Measurements from ENCODE around the gene TNFRSF25.
A peak's percentile ranks its signal among the peaks of the same experiment; 100 is the strongest.

Gene TNFRSF25

GRCh38 chr1:6466023-6466422 is at the start of gene TNFRSF25:
Gene TNFRSF25, minus strand, starts transcription at chr1:6466173. Its CDS starts 66 bp downstream, at chr1:6466107.
- DNase-seq: peak; percentile 45

- DNase-seq: no peak
Measured at GRCh38 chr1:6515771-6516170, 49.8 kb upstream of the TNFRSF25 start.

- DNase-seq: no peak
Measured at GRCh38 chr1:6513320-6513801, 47.4 kb upstream of the TNFRSF25 start.

GRCh38 chr1:6512908-6513280 is 46.9 kb upstream of the TNFRSF25 start:
- DNase-seq: no peak

- no peak for DNase-seq
Measured at GRCh38 chr1:6512245-6512907, 46.4 kb upstream of the TNFRSF25 start.

- no peak for DNase-seq
Measured at GRCh38 chr1:6511561-6512244, 45.7 kb upstream of the TNFRSF25 start.

GRCh38 chr1:6511056-6511455 is 45.1 kb upstream of the TNFRSF25 start:
- DNase-seq: no peak

GRCh38 chr1:6510493-6510892 is 44.5 kb upstream of the TNFRSF25 start:
- no peak for DNase-seq

- no peak for DNase-seq
Measured at GRCh38 chr1:6509919-6510291, 43.9 kb upstream of the TNFRSF25 start.

GRCh38 chr1:6509220-6509918 is 43.4 kb upstream of the TNFRSF25 start:
- no peak for DNase-seq

- DNase-seq: no peak
Measured at GRCh38 chr1:6508816-6509189, 42.8 kb upstream of the TNFRSF25 start.

- DNase-seq: no peak
Measured at GRCh38 chr1:6508154-6508815, 42.3 kb upstream of the TNFRSF25 start.

- DNase-seq: no peak
Measured at GRCh38 chr1:6507461-6507911, 41.5 kb upstream of the TNFRSF25 start.

GRCh38 chr1:6507037-6507428 is 41.1 kb upstream of the TNFRSF25 start:
- DNase-seq: no peak

- DNase-seq: no peak
Measured at GRCh38 chr1:6506210-6507036, 40.5 kb upstream of the TNFRSF25 start.

GRCh38 chr1:6505367-6506209 is 39.6 kb upstream of the TNFRSF25 start:
- no peak for DNase-seq

- DNase-seq: no peak
Measured at GRCh38 chr1:6504887-6505286, 38.9 kb upstream of the TNFRSF25 start.

GRCh38 chr1:6503884-6504602 is 38.1 kb upstream of the TNFRSF25 start:
- DNase-seq: no peak

GRCh38 chr1:6502000-6502891 is 36.3 kb upstream of the TNFRSF25 start:
- DNase-seq: no peak
